Stimulated activated CD4-positive, alpha-beta T cell treated with anti-CD3 and anti-CD28 coated beads, Interleukin-2, amount 100 ng/mL, for 24 hours (primary cell): ENCODE data around the gene CDH12.

Source experiments
- DNase-seq, 2 donors: peaks; one replicate each; pipeline ENCODE4 v3.0.0-alpha.2; 2020

The CDH12 gene

GRCh38 chr5:22757776-22758175, 95.4 kb downstream of the CDH12 start:
- DNase-seq: no peak

GRCh38 chr5:22754155-22754554, 99.0 kb downstream of the CDH12 start:
- DNase-seq: no peak

- no peak for DNase-seq
Observed at GRCh38 chr5:22751536-22751935, 101.6 kb downstream of the CDH12 start.

- DNase-seq: no peak
Observed at GRCh38 chr5:22736443-22737003, 116.6 kb downstream of the CDH12 start.

GRCh38 chr5:22734907-22735306, 118.2 kb downstream of the CDH12 start:
- no peak for DNase-seq

GRCh38 chr5:22728610-22729009, 124.5 kb downstream of the CDH12 start:
- no peak for DNase-seq

GRCh38 chr5:22722491-22722890, 130.7 kb downstream of the CDH12 start:
- DNase-seq: no peak

GRCh38 chr5:22722056-22722455, 131.1 kb downstream of the CDH12 start:
- no peak for DNase-seq

GRCh38 chr5:22719842-22720241, 133.3 kb downstream of the CDH12 start:
- no peak for DNase-seq

- no peak for DNase-seq
Observed at GRCh38 chr5:22710660-22711059, 142.5 kb downstream of the CDH12 start.

GRCh38 chr5:22709743-22710142, 143.4 kb downstream of the CDH12 start:
- no peak for DNase-seq

- no peak for DNase-seq
Observed at GRCh38 chr5:22708770-22709328, 144.3 kb downstream of the CDH12 start.

- DNase-seq: no peak
Observed at GRCh38 chr5:22706901-22707300, 146.2 kb downstream of the CDH12 start.

- no peak for DNase-seq
Observed at GRCh38 chr5:22699319-22699718, 153.8 kb downstream of the CDH12 start.

GRCh38 chr5:22693121-22693520, 160.0 kb downstream of the CDH12 start:
- no peak for DNase-seq

GRCh38 chr5:22683050-22683449, 170.1 kb downstream of the CDH12 start:
- no peak for DNase-seq

GRCh38 chr5:22678886-22679285, 174.3 kb downstream of the CDH12 start:
- DNase-seq: no peak

GRCh38 chr5:22673131-22673530, 180.0 kb downstream of the CDH12 start:
- DNase-seq: no peak

GRCh38 chr5:22669345-22669744, 183.8 kb downstream of the CDH12 start:
- DNase-seq: no peak

GRCh38 chr5:22665801-22666200, 187.3 kb downstream of the CDH12 start:
- DNase-seq: no peak

GRCh38 chr5:22663134-22663533, 190.0 kb downstream of the CDH12 start:
- DNase-seq: no peak

GRCh38 chr5:22662391-22662790, 190.8 kb downstream of the CDH12 start:
- no peak for DNase-seq

GRCh38 chr5:22651355-22651754, 201.8 kb downstream of the CDH12 start:
- DNase-seq: no peak

- DNase-seq: no peak
Observed at GRCh38 chr5:22650511-22650910, 202.6 kb downstream of the CDH12 start.

GRCh38 chr5:22649074-22649473, 204.1 kb downstream of the CDH12 start:
- DNase-seq: no peak
